ENCODE data around the gene TSNAXIP1.
A peak's percentile ranks its signal among the peaks of the same experiment; 100 is the strongest.

TSNAXIP1 gene

DNA sequence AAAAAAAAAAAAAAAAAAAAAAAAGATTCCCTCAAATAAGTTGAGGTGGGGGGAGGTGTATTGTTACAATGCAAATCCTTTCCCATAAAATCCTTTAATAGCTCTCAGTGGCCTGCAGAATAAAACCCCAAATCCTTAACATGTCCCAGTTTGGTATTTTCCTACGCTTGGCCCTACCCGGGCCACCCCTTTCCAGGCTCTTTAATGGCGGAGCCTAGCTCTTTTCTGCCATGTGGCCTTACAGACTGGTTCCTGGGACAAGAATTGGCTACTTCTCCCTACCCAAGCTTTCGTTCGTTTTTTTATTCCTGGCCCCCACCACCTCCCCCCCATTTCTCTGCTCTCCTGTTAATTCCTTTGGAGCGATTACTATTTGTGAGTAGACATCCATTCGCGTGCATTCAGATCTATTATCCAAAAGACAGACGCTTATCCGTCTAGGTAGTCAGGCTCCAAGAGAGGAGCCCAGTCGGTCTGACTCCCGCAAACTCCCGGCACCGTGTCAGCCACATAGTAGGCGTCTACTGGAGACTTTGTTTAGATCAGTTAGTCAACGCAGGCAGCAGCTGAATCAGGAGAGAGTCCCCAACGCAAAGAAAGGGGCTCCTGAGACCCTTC lies 34.6 kb downstream of the TSNAXIP1 start:
- DNase-seq: no peak

DNA sequence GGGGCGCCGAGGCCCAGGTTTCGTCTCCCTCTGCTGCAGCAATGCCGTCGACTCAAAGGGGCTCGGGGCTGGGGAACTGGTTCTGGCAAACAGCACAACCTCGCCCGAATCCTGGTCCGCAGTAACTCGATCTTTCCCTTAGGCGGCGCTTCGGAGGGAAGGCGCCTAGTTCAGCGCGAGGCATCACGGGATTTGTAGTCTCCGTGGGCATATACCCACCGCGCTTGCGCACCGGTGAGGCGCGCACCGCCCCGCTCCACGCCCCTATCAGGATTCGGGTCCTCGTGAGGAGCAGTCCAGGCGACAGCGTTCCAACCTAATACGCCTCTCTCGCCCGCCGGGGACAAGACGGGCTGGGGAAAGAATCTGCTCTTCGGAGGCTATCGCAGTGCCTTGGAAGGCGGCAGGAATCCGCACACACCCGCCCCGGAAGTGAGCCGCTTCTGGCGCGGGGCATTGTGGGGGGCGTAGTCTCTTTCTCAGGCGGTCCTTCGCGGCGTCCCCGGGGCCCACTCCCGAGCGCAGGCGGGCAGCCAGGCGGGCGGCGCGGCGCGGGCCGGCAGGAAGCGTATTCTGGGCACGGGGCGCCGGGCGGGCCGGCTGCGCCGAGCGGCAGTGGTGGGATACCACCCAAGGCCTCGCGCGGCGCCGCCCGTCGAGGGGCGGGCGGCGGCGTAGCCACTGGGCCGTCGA lies 35.3 kb downstream of the TSNAXIP1 start, which contains the start of gene THAP11:
Gene THAP11 (plus strand): TSS at position 505 of the 693 bp plus-strand sequence. CDS start 235 bp downstream, outside the sequence.
- DNase-seq: peak; percentile 81

DNA sequence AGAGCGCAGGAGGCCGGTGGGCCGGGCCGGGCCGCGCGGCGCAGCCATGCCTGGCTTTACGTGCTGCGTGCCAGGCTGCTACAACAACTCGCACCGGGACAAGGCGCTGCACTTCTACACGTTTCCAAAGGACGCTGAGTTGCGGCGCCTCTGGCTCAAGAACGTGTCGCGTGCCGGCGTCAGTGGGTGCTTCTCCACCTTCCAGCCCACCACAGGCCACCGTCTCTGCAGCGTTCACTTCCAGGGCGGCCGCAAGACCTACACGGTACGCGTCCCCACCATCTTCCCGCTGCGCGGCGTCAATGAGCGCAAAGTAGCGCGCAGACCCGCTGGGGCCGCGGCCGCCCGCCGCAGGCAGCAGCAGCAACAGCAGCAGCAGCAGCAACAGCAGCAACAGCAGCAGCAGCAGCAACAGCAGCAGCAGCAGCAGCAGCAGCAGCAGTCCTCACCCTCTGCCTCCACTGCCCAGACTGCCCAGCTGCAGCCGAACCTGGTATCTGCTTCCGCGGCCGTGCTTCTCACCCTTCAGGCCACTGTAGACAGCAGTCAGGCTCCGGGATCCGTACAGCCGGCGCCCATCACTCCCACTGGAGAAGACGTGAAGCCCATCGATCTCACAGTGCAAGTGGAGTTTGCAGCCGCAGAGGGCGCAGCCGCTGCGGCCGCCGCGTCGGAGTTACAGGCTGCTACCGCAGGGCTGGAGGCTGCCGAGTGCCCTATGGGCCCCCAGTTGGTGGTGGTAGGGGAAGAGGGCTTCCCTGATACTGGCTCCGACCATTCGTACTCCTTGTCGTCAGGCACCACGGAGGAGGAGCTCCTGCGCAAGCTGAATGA lies 36.0 kb downstream of the TSNAXIP1 start:
- DNase-seq: no peak

DNA sequence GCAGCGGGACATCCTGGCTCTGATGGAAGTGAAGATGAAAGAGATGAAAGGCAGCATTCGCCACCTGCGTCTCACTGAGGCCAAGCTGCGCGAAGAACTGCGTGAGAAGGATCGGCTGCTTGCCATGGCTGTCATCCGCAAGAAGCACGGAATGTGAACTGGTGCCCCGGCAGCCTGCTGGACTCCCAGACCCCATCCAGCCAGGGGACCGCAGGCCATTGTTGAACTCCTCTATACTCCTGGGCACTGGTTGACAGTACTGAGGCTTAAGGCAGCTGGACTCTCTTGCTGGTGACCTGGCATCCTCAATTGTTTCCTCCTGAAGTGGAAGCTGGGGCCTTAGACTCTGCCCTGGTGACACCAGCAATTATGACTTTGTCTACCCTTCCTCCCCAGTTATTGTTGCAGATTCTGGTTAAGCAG lies 36.7 kb downstream of the TSNAXIP1 start:
- no peak for DNase-seq

DNA sequence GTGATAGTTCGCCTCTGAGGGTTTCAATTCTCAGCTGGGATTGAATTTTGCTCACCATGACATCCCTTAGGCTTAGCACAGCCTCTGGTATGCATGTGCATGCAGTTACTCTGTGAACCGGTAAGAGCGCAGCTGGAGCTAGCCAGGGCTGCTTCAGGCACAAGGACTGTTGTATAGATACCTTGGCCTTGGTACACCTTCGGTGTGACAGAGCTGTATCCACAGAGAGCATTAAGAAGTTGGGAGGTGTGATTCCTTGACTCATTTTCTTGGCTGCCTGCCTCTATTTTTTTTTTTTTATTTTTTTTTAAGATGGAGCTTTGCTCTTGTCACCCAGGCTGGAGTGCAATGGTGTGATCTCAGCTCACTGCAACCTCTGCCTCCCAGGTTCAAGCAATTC lies 37.8 kb downstream of the TSNAXIP1 start:
- no peak for DNase-seq

DNA sequence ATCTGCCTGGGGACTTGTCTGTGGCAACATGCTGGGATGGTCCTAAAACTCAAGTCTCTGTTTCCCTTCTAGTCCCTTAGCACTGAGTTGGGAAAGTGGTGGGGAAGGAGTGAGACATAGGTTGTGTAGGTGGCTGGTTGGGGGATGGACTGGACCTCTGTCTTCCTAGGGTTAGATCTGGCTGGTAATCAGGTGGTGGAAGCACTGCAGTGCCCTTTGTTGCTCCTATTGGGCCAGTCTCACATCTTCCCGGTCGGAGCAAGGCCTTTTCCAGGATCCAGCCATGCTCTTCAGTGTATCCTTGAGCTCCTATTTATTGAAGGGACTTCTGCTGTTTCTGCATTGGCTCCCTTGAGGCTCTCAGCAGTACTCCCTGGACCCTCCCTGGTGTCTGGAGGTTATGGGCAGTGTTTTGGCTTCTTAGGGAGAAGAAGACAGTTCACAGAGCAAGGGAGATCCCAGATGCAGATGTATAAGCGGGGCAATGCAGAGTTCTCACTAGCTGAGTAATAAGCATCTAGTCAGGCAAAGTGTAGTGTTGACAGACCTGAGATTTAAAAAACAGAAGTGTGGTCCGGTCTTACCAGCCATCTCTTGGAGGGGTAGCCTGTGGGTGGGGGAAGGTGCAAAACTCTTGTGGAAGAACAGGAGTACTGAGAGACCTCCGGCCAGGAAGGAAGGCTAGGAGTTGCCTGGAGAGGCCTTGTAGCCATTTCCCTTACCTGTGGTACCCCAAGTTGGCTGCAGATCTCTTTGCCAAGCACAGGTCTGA lies 38.8 kb downstream of the TSNAXIP1 start:
- no peak for DNase-seq

DNA sequence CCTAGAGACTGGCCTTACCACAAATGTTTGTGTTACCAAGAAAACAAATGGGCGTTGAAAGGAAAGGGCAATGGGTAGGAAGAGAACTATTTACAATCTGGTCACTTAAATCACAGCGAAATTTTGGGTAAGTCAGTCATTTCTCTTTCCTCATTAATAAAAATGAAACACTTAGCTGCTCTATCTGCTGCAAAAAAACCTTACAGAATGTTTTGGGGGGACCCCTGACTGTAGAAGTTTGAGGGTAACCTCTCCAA lies 39.3 kb downstream of the TSNAXIP1 start:
- no peak for DNase-seq

DNA sequence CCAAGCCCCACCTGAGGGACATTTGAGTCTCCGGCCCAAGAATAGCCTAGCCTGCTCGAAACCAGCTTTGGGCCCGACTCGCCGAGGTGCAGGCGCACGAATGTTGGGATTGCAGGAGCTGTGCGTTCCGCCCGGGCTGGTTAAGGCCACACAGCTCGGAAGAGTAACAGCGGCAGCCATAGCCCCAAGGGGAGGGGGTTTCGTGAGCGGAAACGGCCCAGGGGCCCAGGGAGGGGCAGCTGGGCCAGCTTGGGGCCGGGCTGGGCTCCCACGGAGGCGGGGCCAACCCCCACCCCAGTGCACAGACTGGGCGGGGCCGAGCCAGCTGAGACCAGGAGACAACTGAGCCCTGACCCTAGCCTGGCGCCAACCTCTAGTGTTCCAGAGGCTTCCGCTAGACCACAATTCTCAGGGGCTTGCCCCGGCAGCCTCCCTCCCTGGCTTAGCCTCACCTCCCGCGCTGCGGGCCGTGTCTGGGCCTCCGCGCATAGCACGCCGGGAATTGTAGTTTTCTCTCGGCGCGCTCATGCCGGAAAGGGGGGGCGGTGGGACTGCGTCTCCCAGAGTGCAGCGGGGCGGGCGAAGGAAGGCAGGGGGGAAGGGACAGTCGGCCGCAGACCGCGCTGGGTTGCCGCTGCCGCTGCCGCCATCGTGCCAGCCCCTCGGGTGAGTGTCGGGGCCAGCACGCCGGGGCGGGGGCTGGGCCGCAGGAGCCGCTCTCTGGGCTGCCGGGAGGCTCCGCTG lies 39.8 kb downstream of the TSNAXIP1 start, which contains the start of gene NUTF2:
Gene NUTF2 (plus strand): TSS at position 614 of the 744 bp plus-strand sequence. CDS start 18,198 bp downstream, outside the sequence.
- DNase-seq: peak; percentile 87

DNA sequence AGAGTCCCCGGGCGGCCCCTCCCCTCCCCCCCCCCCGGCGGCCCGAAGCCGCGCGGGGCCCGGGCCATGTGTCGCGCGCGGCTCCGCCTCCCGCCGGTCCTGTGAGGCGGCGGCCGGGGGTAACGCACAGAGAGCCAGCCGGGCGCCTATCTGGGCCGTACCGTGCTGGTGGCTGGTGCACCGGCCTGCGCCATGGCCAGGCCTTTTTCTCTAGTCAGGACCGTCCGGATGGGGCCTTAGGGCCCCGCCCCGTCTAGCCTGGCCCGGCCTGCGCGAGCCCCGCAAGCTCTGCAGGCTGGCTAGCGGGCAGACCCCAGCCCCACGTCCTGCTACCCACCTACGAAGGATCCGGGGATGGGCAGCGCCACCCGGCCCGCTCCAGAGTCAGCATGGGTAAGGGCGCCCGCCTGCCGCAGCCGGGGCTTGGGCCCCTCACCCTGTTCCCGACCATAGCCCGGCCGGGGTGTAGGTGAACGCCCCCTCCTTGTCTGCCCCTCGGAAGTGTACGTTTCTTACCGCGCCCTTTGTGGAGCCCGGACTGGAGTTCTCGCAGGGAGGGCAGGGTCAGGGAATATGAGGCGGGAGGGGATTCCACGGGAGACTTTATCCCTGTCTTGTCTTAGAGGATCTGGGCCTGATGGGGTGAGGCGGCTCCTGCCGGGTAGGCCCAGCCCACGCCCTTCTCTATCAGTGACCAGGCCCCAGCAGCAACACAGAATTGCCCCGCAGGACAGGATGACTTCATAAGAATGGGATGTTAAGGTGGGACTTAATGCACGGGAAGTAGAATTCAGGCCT lies 40.6 kb downstream of the TSNAXIP1 start, which contains the start of gene CENPT:
Gene CENPT (minus strand): TSS at position 630 of the 798 bp plus-strand sequence. CDS start 13,834 bp downstream, outside the sequence.
- no peak for DNase-seq

DNA sequence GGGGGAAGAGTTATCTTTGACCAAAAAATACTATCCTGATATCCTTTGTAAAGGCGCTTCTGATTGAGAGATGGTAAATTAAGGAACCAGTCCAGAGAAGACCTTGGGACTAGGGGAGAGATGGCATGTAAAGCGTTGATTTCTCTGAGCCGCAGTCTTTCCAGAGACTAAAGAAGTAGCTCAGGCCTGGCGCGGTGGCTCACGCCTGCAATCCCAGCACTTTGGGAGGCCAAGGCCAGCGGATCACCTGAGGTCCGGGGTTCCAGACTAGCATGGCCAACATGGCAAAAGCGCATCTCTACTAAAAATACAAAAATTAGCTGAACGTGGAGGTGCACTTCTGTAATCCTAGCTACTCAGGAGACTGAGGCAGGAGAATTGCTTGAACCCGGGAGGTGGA lies 41.4 kb downstream of the TSNAXIP1 start:
- no peak for DNase-seq

DNA sequence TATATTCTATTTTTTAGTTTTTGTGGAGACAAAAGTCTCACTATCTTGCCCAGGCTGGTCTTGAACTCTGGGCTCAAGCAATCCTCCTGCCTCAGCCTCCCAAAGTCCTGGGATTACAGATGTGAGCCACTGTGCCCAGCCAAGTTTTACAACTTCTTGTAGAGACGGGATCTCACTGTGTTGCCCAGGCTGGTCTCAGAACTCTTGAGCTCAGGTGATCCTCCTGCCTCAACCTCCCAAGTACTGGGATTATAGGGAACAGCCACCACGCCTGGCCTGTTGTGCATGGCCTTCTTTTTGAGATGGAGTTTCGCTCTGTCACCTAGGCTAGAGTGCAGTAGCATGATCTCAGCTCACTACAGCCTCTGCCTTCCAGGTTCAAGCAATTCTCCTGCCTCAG lies 47.0 kb downstream of the TSNAXIP1 start:
- no peak for DNase-seq

DNA sequence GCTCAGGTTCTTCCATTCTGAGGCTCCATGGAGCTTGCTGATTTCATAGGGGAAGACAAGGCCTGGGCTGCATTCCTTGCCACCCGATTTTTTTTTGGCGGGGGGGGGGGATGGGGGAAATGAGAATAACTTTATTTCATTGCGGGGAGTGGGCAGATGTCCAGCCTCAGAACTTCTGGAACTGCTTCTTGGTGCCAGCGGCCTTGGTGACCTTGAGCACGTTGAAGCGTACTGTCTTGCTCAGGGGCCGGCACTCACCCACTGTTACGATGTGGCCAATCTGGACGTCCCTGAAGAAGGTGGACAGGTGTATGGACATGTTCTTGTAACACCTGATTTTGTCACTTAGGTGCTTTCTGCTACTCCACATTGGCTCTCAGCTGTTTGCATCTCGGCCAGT lies 49.1 kb downstream of the TSNAXIP1 start:
- no peak for DNase-seq

DNA sequence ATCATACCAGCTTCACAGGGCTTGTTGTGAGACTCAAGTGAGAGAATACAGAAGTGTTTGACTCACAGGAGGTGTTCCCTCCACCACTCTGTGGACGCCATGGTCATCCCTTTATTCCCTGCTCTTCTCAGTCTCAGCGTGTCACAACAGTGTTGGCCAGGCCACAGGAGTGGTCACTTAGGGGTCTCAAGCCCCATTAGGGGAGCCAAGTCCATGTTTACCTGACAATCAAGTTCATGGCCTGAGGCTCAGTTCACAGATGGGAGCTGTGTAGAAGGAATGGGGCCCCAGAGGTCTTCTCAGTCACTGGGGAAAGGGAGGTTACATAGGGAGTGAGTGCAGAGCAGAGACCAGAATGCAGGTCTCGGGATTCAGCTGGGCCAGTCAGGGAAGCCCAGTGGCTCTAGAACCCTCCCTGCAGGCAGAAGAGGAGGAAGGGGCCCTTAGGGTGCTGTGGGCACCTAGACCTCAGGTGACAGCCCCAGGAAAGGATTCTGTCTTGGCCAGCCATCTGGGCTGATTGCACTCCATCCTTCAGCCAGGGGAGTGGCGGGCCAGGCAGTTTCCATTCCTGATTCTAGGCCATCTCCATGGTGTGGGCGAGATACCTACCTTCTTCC lies 50.3 kb downstream of the TSNAXIP1 start:
- no peak for DNase-seq

DNA sequence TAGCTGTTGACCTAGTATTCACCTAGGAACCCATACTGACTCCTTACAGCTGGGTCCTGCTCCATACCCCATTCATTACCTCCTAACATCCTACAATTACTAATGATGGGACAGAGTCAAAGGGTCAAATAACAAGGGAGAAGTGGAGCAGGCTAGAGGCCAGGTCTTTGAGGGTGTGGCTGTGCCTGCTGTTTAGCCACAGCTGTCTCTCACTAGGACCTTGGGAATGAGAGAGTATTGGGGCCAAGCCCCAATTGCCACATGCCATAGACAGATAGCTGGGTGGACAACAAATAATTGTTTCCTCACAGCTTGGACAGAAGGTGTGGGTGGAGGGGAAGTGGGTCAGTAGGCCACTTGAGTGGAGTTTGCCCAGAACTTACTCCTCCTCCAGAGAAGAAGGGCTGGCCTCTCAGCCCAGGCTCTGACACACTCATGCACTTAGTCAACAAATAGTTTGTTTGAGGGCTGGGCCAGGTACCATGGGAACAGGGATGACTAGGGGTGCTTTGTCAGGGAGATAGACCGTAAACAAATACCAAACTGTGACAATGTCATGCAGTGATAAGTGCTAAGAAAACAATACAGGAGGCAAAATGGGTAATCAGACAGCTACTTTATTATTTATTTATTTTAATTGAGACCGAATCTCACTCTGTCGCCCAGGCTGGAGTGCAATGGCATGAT lies 51.0 kb downstream of the TSNAXIP1 start:
- no peak for DNase-seq

DNA sequence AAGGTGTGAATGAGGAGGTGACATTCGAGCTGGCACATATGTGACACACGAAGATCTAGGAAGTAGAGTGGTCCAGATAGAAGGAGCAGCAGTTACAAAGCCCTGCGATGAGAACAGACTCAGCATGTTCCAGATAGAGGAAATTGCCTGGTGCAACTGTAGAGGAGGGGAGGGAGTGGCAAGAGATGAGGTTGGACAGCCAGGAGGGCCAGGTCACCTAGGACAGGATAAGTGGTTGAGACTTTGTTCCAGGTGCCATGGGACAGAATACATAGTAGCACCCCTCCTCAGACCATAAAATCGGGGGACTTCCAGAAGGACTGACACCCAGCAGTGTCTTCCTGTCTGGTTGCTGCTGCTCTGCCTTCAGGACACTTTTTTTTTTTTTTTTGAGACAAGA lies 51.8 kb downstream of the TSNAXIP1 start:
- no peak for DNase-seq

DNA sequence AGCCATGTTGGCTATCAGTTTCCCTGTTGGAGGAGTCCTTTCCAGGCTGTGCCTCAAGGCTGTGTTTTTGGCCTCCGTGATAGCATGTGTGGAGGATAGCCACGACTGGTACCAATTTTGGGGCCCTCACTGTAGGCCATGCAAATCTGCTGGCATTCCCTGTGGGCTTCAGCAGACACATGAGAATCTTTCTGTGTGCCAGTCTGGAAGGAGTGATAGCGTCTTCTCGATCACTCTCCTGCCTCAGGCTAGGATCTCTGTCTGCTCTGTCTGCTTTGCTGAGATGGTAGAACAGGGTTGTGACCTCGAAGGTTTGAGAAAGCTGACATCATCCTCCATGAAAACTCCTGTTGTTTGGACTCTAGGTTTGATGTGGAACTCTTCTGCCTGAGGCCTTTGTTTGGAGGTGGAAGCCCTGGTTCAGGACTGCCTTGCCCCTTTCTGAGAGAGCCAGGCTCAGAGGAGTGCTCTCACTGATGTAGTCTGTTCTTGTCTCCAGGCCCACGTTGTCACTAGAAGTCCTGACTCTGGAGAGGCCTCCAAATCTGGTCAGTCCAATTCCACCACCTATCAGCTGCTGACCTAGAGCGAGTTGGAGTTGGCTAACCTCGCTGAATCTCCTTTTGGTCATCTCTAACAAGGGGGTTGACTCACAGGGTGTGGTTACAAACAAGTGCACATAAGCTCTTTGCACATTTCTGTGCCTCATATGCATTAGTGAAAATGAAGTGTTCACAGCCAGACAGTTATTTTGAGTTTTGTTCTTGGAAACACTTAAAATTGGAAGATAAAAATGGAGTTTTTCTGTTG lies 54.1 kb downstream of the TSNAXIP1 start:
- DNase-seq: no peak

DNA sequence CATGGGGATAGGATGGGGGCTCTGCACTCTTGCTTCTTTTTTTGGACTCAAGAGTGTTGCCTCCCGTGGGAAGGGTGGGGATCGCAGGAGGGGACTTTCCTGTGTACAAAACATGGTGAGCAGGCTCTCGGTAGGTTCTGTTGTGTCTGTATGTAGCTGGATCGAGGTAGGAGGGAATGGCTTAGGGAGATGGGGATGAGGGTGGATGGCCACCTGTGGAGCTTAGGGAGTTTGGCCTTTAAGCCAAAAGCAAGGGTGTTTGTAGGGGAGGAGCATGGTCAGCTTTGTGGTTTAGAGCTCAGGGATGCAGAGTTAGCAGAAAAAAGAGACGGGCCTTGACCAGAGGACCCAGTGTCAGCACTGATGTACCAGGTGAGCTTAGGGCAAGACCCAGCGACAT lies 55.2 kb downstream of the TSNAXIP1 start:
- no peak for DNase-seq

DNA sequence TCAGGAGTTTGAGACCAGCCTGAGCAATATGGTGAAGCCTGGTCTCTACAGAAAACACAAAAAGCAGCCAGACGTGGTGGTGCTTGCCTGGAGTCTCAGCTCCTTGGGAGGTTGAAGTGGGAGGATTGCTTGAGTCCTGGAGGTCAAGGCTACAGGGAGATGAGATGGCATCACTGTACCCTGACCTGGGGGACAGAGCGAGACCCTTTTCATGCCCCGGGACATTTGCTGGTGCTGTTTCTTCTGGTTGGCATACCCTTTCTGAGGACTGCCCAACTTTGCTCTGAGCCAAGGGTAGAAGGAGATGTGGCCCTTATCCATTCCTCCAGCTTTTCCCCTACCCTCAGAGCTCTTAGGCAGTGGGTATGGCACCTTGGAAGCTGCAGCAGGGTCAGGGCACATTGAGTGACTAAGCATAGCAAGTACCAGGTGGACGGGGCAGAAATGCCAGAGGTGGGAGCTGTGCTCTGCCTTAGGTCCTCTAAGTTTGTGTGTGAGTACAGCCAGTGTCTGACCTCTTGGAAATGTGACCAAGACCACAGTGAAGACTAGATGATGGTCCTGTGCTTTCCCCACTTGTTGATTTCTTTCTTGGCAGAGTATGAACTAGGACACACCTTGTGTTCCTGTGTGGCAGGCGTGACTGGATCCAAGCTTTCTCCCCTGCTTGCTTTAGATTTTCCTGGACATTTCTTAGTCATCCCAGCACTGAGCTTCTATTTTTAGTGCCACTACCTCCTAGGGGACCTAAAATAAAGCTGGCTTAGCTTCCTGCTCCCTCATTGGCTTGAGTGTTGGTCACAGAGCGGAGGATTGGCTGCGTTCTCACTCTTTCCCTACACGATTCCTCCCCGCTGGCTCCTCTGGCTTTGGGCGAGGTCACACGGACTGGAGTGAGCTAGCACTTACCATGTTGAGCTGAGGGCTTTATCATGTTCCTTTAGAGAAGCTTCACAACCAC lies 56.2 kb downstream of the TSNAXIP1 start:
- DNase-seq: no peak

Measured in NCI-H1105 (cell line).